Neural progenitor cell (in vitro differentiated cells): ENCODE results near the gene TOMM40L.

Experiments
- EZH2 ChIP-seq: fragments of 200-600 bp; sonication (generic); IDR thresholded peaks from 2 replicates; pipeline ENCODE4 v1.6.1; 2017; ENCODE audit warnings: antibody characterized with exemption, mild to moderate bottlenecking, moderate library complexity
- EZH2phosphoT487 ChIP-seq: fragments of 200-600 bp; sonication (generic); IDR thresholded peaks from 2 replicates; pipeline ENCODE4 v1.6.1; 2017; ENCODE audit warnings: antibody characterized with exemption
- TF ChIP-seq, protein P1 (sequence below): fragments of 200-600 bp; sonication (generic); IDR thresholded peaks from 2 replicates; pipeline ENCODE4 v1.5.1; 2017; ENCODE audit warnings: antibody characterized with exemption, mild to moderate bottlenecking

DNA sequence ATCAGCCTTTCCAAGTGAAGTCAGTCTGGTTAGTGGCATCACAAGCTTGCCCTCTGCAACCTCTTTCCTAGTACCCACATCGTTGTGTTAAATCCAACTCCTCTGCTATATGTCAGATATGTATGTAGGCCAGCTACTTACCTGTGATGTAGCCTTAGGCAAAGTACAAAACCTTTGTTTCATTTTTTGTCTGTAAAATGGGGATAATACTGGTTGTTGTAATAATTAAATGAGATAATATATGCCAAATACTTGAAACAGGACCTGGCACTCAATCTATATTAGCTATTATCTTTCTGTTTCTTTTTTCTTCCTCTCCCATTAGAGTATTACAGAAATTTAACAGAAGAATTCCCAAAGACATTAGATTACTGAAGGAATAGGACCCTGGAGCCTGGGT, 33.9 kb downstream of the TOMM40L start:
- TF ChIP-seq, protein P1, sequence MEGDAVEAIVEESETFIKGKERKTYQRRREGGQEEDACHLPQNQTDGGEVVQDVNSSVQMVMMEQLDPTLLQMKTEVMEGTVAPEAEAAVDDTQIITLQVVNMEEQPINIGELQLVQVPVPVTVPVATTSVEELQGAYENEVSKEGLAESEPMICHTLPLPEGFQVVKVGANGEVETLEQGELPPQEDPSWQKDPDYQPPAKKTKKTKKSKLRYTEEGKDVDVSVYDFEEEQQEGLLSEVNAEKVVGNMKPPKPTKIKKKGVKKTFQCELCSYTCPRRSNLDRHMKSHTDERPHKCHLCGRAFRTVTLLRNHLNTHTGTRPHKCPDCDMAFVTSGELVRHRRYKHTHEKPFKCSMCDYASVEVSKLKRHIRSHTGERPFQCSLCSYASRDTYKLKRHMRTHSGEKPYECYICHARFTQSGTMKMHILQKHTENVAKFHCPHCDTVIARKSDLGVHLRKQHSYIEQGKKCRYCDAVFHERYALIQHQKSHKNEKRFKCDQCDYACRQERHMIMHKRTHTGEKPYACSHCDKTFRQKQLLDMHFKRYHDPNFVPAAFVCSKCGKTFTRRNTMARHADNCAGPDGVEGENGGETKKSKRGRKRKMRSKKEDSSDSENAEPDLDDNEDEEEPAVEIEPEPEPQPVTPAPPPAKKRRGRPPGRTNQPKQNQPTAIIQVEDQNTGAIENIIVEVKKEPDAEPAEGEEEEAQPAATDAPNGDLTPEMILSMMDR = no peak
- TF ChIP-seq EZH2phosphoT487 = no peak
- no peak for TF ChIP-seq EZH2
